HepG2 (cell line): ENCODE results near the gene EPHA2.

Source experiments
- EP300 ChIP-seq, 3 experiments: sonication (generic) in 1 of 3; formaldehyde crosslinking in 1 of 3; IDR thresholded peaks; 2 replicates each; pipeline versions ENCODE4 v1.5.1 to v1.6.1; 2011 to 2020; ENCODE audit warnings: low read depth in 2 of 3, low read length in 2 of 3, borderline replicate concordance in 1 of 3, improper control_type of control experiment in 1 of 3, mild to moderate bottlenecking in 1 of 3, missing genetic modification reagents in 1 of 3, moderate library complexity in 1 of 3
- NR3C1 ChIP-seq: sonication (generic); formaldehyde crosslinking; IDR thresholded peaks from 2 replicates; pipeline ENCODE4 v1.4.0; 2020; ENCODE audit warnings: missing genetic modification reagents
- POLR2A ChIP-seq, 2 experiments: IDR thresholded peaks; 2 replicates each; pipeline ENCODE4 v1.6.1; 2011; ENCODE audit warnings: low read depth in 2 of 2, low read length in 2 of 2, mild to moderate bottlenecking in 1 of 2, moderate library complexity in 1 of 2; ENCODE audit not compliant: insufficient read depth in 1 of 2
- REST ChIP-seq, 2 experiments: IDR thresholded peaks; 2 replicates each; pipeline ENCODE4 v1.6.1; 2011 to 2012; ENCODE audit warnings: low read length in 2 of 2, borderline replicate concordance in 1 of 2, low read depth in 1 of 2, mild to moderate bottlenecking in 1 of 2, moderate library complexity in 1 of 2
- ZBTB7B ChIP-seq: sonication (generic); formaldehyde crosslinking; IDR thresholded peaks from 2 replicates; pipeline ENCODE4 v1.4.0; 2020; ENCODE audit warnings: missing genetic modification reagents

- TF ChIP-seq EP300 (IDR thresholded peaks at IDR 0.05; ENCODE audit: low read depth in 2 of 2, low read length in 2 of 2) (no peak), EP300 (CRISPR knock-in tag; IDR thresholded peaks at IDR 0.05; ENCODE audit: borderline replicate concordance) (no peak), REST (IDR thresholded peaks at IDR 0.05; ENCODE audit: borderline replicate concordance in 1 of 2, low read depth in 1 of 2, low read length in 2 of 2) (no peak), POLR2A (IDR thresholded peaks at IDR 0.05; ENCODE audit: insufficient read depth in 1 of 2, low read depth in 2 of 2, low read length in 2 of 2) (no peak), ZBTB7B (CRISPR knock-in tag) (no peak), NR3C1 (CRISPR knock-in tag) (no peak)
Observed at GRCh38 chr1:16204216-16204615, 48.3 kb upstream of the EPHA2 start.
